Keratinocyte (primary cell): ENCODE measurements around the gene LCA5.

Experiments
- CTCF ChIP-seq, 3 experiments: IDR thresholded peaks in 1 of 3; conservative IDR thresholded peaks in 1 of 3; optimal IDR thresholded peaks in 1 of 3; 2 replicates in 2 of 3; 3 replicates in 1 of 3; pipeline versions ENCODE3 to v1.5.1; 2011; ENCODE audit warnings: low read length in 3 of 3, mild to moderate bottlenecking in 3 of 3, moderate library complexity in 2 of 3, control low read depth in 1 of 3, inconsistent platforms in 1 of 3; ENCODE audit not compliant: insufficient read depth in 2 of 3; ENCODE audit errors: extremely low read depth in 1 of 3
- EZH2 ChIP-seq: IDR thresholded peaks from one replicate; pipeline ENCODE4 v1.6.1; 2012; ENCODE audit warnings: inconsistent platforms, mild to moderate bottlenecking, low read length, moderate library complexity

GRCh38 chr6:79548304-79548703 is 11.1 kb upstream of the LCA5 start:
- TF ChIP-seq CTCF (optimal IDR thresholded peaks at IDR 0.05 in 1 of 3, IDR thresholded peaks at IDR 0.05 in 1 of 3, conservative IDR thresholded peaks at IDR 0.05 in 1 of 3; ENCODE audit: extremely low read depth in 1 of 3, insufficient read depth in 2 of 3, low read length in 3 of 3) (no peak), EZH2 (no peak)
